HG03520 (cell line): ENCODE measurements around the gene RBM43.

ENCODE experiments used
- ATAC-seq: cut with Tn5 transposase; IDR thresholded peaks from one replicate; pipeline ENCODE4 v1.9.1; 2021; ENCODE audit warnings: mild to moderate bottlenecking, moderate library complexity; ENCODE audit not compliant: unreplicated experiment

RBM43 gene

GRCh38 chr2:151230627-151231140 lies 31.0 kb downstream of the RBM43 start:
- no peak for ATAC-seq

DNA sequence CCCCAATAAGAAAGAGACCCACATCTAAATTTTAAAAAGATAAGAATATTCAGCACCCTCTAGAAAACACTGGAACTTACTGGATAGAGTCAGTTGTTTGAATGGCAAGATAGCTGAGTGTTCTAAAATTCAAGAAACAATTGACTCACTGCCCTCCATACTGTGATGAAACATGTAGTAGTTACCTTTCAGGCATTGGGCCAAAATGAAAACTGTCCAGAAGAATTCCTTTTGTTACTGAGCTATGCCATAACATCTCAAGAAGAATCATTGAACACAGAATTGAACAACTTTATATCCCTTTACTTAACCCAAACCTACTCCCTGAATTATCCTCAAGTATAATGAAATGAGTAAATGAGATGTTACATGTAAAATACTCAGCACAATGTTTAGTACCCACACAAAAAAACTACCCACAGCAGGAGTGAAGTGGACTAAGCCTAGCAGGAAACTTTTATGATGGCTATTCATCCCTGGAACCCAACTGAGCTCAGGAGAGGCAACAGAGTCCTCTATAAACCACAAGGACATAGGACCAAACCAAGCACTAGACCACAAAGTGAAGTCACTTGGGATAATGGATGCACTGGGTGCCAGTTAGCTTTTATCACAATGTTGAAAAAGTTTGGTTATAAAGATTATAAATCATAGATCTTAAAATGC lies 32.7 kb downstream of the RBM43 start:
- ATAC-seq, result no peak

- no peak for ATAC-seq
Measured at GRCh38 chr2:151217343-151217742, 44.3 kb downstream of the RBM43 start.

DNA sequence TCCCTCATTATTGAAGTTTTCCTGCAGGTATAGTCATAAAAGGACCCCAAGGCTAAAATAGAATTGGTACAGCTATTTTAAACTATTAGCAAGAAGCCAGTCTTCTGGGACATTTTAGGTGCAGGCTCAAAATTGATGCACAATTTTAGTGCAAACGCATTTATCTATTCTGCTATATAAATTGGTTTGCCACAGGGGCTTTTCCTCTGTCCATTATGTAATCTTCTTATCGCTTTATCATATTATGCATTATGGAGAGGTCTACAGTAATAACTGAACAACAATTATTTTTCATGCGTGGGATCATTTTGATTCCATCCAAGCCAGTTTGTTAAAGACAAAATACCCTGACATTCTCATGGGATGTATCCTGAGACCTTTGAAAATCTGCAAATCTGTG lies 54.6 kb downstream of the RBM43 start:
- ATAC-seq, result no peak

DNA sequence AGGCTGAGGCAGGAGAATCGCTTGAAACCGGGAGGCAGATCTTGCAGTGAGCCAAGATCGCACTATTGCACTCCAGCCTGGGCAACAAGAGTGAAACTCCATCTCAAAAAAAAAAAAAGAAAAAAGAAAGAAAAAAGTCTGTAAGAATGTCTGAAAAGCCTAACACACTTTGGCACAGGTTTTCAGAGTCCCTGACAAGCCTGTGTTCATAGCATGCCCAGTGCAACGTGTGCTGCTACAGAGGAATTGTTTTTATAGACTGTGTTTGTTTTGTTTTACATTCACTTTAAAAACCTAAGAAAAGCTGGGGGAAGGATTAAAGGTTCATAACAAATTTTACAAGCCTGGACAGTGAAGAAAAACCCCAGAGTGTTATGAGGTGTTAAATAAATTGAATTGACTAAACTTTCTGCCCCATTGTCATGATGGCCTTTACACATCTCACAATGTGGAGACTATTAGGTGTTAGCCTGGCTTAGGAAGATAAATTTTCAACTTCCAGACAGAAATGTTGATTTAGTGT lies 55.2 kb downstream of the RBM43 start:
- ATAC-seq, result no peak

- no peak for ATAC-seq
Measured at GRCh38 chr2:151205571-151205970, 56.1 kb downstream of the RBM43 start.

- ATAC-seq, result no peak
Measured at GRCh38 chr2:151204756-151205155, 56.9 kb downstream of the RBM43 start.

DNA sequence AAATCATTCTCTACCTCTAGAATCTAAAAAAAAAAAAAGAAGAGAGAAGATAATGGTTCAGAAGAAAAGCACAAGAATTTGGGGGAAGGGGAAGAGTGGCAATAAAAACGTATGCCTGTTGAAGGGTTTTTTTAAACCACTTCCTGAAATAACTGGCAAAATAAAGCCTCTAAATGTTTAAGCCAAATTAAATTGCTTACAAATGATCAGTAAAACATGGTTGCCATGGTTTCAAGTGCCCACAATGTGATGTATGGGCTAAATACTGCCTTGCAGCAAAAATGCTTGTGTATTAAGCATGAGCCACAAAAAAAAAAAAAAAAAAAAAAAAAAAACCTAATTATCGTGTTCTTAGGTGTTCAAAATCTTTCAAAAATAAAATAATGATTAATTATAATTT lies 60.8 kb downstream of the RBM43 start:
- no peak for ATAC-seq

DNA sequence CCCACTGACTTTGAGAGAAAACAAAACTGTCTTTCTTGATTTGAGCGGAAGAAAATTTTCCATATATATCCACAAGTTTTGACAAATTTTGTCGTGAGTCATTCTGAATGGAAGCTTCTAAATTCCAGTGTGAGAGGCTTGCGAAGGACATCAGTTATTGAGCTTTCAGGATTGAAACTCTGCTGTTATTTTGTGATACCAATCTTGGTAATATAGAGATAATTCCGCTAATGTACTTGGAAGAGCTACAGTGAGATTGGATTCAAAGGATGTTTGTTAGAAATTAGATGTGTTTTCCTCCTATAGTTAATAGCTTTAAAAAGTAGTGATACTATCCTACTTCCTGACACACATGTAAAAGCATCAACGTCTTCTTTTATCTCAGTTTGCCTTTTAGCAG lies 61.4 kb downstream of the RBM43 start:
- ATAC-seq, result no peak

GRCh38 chr2:151198645-151199044 lies 63.0 kb downstream of the RBM43 start:
- no peak for ATAC-seq
